ENCODE results near the gene FAM98A. TPM values are rescaled to one million over a fixed set of nuclear protein-coding genes. Genes with fewer than 3 reads are reported as not detected.

FAM98A gene
- total and polyA plus RNA-seq, 2 of the 4 experiments (the other 2 are of a cell fraction), result 113 to 131 TPM

Small RNA genes lying within 50 kb of the gene (microRNA-seq; reads per million reads assigned to microRNA genes)
- not detected for gene ATP6V0E1P3 (ENCODE audit: insufficient read depth, insufficient read length)

Small RNA genes lying within 50 kb of the gene (small RNA-seq; reads per million reads assigned to genes)
- 0 reads per million in 5 experiments for gene ATP6V0E1P3

Other genes with a start within 250 kb of the FAM98A start
- gene RASGRP3, start 122.7 kb downstream of the FAM98A start, total RNA-seq (2012; rRNA removed), result 2.5 and 3.0 TPM in 2 replicates
- 0.87 and 1.7 TPM in 2 replicates for gene RASGRP3, start 122.7 kb downstream of the FAM98A start, polyA plus RNA-seq (2012; rRNA removed)

Measured in IMR-90 (cell line).